ENCODE data around the gene CFAP157.
A peak's percentile ranks its signal among the peaks of the same experiment; 100 is the strongest.

The CFAP157 gene

DNA sequence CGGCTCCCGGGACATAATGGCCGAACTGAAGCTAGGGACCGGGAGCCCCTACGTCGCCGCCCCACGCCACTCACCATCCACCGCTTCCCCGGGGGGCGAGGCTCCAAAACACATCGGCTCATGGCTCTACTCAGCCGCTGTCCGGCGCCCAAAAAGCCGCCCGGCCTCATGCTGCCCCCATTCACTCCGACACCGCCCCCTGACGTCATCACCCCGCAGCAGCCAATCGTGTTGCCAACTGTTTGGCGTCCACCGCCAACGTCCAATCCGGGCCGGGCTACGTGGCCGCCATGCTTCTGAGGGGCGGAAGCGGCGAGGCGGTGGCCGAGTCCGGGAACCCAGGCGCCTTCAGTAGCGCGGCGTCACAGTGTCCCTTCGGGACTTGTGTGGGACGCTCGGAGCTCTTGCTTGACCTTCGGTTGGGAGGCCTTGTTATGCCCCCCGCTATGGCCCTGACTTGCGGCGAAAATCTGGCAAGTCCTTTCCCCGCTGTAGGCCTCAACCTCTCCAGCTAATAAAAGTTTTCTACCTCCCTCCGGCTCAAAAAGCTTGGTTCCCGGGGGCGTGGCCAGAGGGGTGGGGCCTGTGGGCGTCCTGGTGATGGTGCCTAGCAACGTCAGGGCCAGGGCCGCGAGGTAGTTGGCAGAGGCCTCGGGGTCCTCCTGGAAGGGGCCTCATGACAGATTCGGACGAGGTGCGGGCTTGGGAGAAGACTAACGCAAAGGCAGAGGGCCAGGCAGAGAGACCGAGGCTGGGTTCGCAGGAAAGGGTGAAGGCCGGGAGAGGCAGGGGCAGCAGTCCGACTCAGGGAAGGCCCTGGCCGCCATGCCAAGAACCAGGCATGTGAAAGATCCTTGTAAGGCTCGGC lies 8.9 kb downstream of the CFAP157 start, which contains the start of the genes PTRH1 and TTC16:
TSS of gene PTRH1 (minus strand) at position 194 of the 868 bp plus-strand sequence. CDS start at position 170, 24 bp downstream.
TSS of gene TTC16 (plus strand) at position 610 of the 868 bp plus-strand sequence. CDS start at position 677, 67 bp downstream.
- peak; percentile 93 for DNase-seq (ENCODE audit: low read depth)

- DNase-seq (ENCODE audit: low read depth) = no peak
Measured at GRCh38 chr9:127716412-127716811, 9.6 kb downstream of the CFAP157 start.

DNA sequence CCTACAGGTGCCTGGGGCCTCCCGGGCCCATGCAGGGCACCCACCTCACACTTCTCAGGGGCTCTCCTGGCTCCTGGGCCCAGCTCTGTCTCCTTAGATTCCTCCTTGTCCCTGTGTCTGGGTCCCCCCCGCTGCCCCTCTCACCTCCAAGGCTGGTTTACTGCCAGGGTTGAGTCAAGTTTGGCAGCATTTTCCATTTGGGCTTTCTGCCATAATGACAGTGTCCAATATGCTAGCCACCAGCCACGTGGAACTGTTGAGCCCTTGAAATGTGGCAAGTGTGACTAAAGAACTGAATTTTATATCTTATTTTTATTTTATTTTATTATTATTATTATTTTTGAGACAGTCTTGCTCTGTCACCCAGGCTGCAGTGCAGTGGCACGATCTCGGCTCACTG lies 11.0 kb downstream of the CFAP157 start:
- DNase-seq (ENCODE audit: low read depth) = no peak

DNA sequence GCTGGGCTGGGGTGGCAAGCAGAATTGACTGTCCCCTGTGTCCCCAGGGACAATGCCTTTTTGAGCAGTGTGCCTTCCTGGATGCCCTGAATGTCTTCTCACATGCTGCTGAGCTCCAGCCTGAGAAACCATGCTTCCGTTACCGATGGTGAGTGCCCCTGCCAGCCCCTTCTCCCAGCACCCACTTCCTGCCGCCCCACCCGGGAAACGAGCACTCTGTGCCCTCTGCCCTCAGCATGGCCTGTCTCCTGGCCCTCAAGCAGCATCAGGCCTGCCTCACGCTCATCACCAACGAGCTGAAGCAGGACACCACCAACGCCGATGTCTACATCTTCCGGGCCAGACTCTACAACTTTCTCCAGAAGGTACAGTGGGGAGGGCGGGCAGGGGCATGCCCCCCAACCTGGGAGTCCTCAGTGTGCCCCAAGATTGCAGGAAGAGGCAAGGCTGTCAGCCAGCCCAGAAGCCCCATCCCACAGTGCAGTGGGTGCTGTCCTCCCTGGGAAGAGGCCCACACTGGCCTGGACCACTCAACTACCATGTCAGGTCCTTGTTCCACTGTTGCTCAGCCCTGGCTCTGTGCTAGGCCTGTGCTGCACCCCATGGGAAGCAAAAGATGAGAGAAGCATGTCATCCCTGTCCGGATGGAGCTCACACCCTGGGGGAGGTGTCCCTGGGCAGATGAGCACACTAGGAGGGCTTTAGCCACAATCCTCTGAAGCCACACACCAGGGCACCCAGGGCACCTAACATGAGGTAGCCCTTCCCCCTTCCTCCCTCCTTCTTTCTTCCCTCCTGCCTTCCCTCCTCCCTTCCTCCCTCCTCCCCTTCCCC lies 13.5 kb downstream of the CFAP157 start:
- DNase-seq (ENCODE audit: low read depth) = no peak

- DNase-seq (ENCODE audit: low read depth) = no peak
Measured at GRCh38 chr9:127720865-127721227, 14.1 kb downstream of the CFAP157 start.

GRCh38 chr9:127721391-127721821 lies 14.6 kb downstream of the CFAP157 start:
- DNase-seq (ENCODE audit: low read depth) = no peak

DNA sequence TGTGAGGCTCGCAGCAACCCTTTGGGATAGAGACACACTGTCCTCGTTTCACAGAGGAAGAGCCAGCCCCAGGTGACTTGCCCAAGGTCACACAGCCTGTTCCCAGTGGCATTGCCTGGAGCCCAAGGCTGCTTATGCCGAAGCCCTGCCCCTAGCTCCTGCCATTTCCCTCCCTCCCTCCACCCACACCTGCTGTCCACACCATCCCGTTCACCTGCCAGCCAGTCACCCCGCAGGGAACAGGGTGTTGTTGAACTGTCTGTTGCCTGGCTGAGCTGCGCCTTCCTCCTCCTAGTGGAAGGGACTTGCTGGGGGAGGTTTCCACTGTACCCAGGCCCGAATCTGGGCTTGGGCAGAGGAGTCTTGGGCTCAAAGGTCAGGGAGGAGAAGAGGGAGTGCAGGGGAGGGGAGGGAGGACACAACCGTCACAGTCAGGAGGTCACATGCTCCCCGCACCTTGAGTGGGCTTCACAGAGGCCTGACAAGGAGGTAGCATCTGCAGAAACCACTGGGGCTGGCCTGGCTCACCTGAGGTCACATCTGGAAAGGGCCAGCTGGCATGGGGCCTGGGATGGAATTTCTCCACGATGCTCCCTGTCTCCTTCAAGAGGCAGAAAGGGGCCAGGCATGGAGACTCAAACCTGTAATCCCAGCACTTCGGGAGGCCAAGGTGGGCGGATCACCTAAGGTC lies 15.4 kb downstream of the CFAP157 start:
- no peak for DNase-seq (ENCODE audit: low read depth)

- DNase-seq (ENCODE audit: low read depth) = no peak
Measured at GRCh38 chr9:127723013-127723412, 16.2 kb downstream of the CFAP157 start.

GRCh38 chr9:127723444-127723843 lies 16.7 kb downstream of the CFAP157 start:
- no peak for DNase-seq (ENCODE audit: low read depth)

DNA sequence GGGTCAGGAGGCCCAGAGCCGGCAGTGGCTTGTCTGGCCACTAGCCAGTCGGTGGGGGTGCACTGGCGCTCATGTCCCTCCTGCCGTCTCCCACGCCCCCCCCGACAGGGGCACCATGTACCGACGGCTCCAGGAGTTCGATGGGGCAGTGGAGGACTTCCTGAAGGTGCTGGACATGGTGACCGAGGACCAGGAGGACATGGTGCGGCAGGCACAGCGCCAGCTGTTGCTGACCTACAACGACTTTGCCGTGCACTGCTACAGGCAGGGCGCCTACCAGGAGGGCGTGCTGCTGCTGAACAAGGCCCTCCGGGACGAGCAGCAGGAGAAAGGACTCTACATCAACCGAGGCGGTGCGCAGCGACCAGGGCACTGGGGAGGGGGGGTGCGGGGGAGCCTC lies 17.2 kb downstream of the CFAP157 start:
- DNase-seq (ENCODE audit: low read depth) = no peak

DNA sequence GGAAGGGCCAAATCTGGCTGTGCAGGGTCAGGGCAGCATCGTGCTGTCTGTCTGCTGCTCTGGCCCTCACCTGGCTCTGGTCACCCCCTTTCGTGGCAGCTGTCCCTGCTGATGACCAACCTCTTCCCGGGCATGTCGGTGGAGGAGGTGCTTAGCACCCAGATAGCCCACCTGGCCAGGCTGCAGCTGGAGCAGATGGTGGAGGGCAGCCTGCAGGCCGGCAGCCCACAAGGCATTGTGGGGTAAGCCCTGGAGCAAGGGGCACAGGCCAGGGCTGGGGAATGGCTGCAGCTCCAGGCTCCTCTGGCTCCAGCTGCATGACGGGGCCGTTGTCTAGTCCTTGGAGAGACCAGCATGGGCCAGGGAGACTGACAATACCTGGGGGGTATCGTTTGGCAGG lies 20.1 kb downstream of the CFAP157 start:
- no peak for DNase-seq (ENCODE audit: low read depth)

DNA sequence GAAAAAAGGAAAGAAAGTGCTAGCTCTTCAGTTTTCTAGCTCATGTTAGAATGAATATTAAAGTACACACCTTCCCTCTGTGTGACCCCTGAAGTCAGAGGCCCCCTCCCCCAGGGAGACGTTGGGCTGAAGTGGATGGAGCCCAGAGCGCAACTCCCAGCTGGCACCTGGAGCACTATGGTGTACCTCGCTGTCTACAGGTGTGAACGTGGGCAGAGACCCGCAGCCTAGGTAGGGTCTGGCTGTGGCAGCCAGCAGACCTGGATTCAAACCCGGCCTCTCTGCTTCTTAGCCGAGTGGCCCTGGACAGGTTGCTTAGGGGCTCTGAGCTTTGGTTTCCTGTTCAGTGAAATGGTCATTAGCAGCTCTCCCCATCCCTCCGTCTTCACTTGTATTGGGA lies 22.0 kb downstream of the CFAP157 start:
- no peak for DNase-seq (ENCODE audit: low read depth)

GRCh38 chr9:127729522-127730256 lies 22.9 kb downstream of the CFAP157 start:
- DNase-seq (ENCODE audit: low read depth) = no peak

DNA sequence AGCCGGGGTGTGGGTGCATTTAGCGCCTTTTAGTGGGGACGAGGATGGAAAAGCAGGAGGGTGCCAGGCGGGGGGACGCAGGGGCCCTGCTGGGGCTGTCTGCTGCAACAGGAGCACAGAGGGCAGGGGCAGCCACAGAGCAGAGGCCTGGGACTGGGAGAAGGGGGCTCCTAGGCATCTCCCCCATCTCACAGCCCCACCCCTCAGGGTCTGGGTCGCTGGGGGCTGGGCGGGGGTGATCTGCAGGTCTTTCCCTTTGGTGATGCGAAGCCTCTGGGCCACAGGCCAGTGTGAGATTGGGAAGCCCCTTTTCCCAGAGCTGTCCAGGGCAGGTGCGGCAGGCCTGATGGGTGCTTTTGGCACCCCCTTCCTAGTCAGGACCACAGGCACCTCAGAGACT lies 23.5 kb downstream of the CFAP157 start:
- DNase-seq (ENCODE audit: low read depth) = no peak

- no peak for DNase-seq (ENCODE audit: low read depth)
Measured at GRCh38 chr9:127730799-127731410, 24.1 kb downstream of the CFAP157 start.

DNA sequence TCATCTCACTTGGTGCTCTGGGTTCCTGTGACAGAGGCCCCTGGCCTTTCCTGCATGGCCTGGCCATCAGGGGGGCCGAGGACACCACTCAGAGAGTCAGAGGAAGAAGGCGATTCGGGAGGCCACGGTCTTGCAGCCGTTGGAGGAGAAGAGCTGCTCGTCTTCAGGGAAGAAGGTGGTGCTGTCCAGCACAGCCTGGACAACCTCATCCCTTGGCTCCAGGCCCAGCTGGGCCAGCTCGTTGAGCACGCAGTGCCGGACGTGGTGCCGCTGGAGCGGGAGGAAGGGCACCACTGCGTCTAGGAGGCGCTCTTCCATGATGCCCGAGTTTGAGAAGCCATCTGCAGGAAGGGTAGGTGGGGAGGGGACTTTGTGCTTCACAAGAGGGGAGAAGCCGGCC lies 25.1 kb downstream of the CFAP157 start:
- no peak for DNase-seq (ENCODE audit: low read depth)

DNA sequence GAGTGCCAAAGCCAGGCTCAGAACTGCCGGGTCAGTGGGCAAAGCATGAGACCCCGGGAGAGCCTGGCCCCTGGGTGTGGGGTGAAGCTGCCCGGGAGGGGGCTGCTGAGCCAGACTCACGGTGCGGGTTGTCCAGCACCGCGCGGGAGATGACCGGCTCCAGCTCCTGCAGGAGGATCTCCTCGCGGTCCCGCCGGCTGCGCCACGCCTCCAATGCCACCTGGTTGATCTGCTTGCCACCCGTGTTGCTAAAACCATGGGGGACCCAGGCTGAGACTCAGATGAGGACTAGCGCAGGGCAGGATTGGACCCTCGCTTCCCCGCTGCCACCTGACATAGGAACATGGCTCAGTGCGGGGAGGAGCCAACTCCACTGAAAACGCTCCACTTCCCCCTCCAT lies 25.7 kb downstream of the CFAP157 start:
- DNase-seq (ENCODE audit: low read depth) = no peak

DNA sequence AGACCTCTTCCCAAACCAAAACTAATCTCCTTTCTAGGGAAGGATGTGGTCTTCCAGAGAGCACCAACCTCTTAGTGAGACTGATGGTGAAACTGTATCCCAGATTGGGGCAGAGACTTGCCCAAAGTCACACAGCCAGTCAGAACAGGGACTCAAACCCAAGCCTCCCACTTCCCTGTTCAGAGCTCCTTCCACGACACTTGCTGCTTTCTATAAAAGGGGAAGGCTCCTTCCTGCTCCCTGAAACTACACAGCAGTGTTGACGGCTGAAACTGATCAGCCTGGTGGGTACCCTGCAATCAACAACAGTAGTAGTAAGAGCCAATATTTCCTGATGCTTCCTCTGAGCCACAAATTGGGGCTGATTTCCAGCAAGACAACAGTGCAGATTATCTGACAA lies 26.8 kb downstream of the CFAP157 start:
- no peak for DNase-seq (ENCODE audit: low read depth)

DNA sequence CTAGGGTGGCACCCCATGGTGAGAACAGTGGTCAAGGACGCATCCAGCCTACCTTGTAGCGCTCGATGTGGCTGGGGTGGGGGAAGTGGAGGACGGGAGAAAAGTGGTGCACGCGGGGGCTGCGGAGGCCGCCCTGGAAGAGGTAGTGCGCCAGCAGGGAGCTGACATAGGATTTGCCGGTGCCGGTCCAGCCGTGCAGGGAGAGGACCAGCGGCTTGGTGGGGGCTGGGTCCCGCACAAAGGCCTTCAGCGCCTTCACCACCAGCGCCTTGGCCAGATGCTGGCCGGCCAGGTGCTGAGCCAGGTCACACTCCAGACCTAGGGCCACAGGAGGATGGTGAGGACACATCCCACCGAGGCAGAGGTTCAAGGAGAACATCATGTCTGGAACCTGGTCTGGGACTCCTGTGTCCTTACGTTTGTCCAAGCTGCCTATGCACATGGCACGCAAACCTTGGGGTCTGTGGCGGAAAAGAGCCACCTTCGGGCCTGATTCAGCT lies 27.5 kb downstream of the CFAP157 start:
- DNase-seq (ENCODE audit: low read depth) = no peak

DNA sequence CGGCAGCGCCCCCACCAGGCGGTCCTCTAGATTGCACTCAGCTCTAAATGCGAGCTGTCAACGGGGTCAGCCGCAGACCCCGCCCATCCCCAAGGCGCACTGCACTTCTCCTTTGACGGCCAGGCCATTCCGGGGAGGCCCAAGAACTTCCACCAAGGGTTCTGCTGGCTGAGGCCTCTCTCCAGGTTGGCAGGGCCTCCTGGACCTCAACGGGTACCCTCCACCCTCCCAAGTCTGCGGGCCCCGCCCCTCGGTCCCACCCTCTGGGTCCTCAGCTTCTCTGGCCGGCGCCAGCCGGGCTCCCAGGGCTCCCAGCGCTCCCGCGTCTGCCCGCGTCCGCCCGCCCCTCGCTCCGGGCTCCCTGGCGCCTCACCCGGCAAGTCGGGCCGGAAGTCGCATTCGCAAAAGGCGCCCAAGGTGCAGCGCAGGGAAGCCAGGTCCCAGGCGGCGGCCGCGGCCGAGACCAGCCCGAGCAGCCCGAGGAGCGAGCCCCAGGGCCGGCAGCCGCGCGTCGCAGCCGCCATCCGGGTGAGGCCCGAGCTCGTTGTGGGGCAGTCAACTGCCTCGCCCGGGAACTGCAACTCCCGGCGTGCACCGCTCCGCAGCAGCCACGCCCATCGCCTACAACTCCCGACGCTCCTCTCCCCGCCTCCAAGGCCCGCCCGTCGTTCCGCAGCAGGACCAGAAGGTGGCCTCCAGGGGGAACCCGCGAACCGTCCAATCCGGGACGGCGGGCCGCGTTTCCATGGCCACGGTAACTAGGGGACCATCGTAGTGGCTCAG lies 28.1 kb downstream of the CFAP157 start, which contains the start of gene TOR2A:
TSS of gene TOR2A (minus strand) at position 548 of the 783 bp plus-strand sequence. CDS start at position 524, 24 bp downstream.
- peak; percentile 95 for DNase-seq (ENCODE audit: low read depth)
